ENCODE measurements around the gene SCAMP5. TPM values are rescaled to one million over a fixed set of nuclear protein-coding genes. Genes with fewer than 3 reads are reported as not detected.

Gene SCAMP5
- total RNA-seq, 1 donor from 2014 or later: 132 TPM

GRCh38 chr15:75029378-75030022, 34.1 kb downstream of the SCAMP5 start:
- H3K4me1 Mint-ChIP-seq (ENCODE audit: unreplicated experiment): peaks cover 76% of the 10 kb centered on the region
- H3K27me3 Mint-ChIP-seq (ENCODE audit: unreplicated experiment): peaks cover 12% of the 10 kb centered on the region
- peaks cover 12% of the 10 kb centered on the region for H3K36me3 Mint-ChIP-seq (ENCODE audit: low read depth, unreplicated experiment)
- TF ChIP-seq CTCF (IDR thresholded peaks at IDR 0.05; ENCODE audit: unreplicated experiment): peak; percentile 98
- H3K27ac Mint-ChIP-seq (ENCODE audit: unreplicated experiment): peak overlapping the region; percentile 94
- no peaks in the 10 kb centered on the region for H3K9me3 Mint-ChIP-seq (ENCODE audit: unreplicated experiment)
- H3K4me3 Mint-ChIP-seq (ENCODE audit: unreplicated experiment): peak overlapping the region; percentile 62
- DNase-seq (ENCODE audit: low spot score): peak; percentile 97

GRCh38 chr15:75030023-75030413, 34.7 kb downstream of the SCAMP5 start:
- no peaks in the 10 kb centered on the region for H3K9me3 Mint-ChIP-seq (ENCODE audit: unreplicated experiment)
- H3K36me3 Mint-ChIP-seq (ENCODE audit: low read depth, unreplicated experiment): peaks cover 12% of the 10 kb centered on the region
- H3K27me3 Mint-ChIP-seq (ENCODE audit: unreplicated experiment): peaks cover 11% of the 10 kb centered on the region
- DNase-seq (ENCODE audit: low spot score): no peak
- H3K4me1 Mint-ChIP-seq (ENCODE audit: unreplicated experiment): peaks cover 70% of the 10 kb centered on the region
- no peak overlapping the region for H3K4me3 Mint-ChIP-seq (ENCODE audit: unreplicated experiment)
- TF ChIP-seq CTCF (IDR thresholded peaks at IDR 0.05; ENCODE audit: unreplicated experiment): no peak
- peak overlapping the region; percentile 94 for H3K27ac Mint-ChIP-seq (ENCODE audit: unreplicated experiment)

GRCh38 chr15:75030424-75030823, 35.1 kb downstream of the SCAMP5 start:
- Mint-ChIP-seq H3K27me3 (ENCODE audit: unreplicated experiment) (peaks cover 8% of the 10 kb centered on the region), H3K4me3 (ENCODE audit: unreplicated experiment) (no peak overlapping the region), H3K9me3 (ENCODE audit: unreplicated experiment) (no peaks in the 10 kb centered on the region), H3K27ac (ENCODE audit: unreplicated experiment) (peak overlapping the region; percentile 94), H3K36me3 (ENCODE audit: low read depth, unreplicated experiment) (peaks cover 12% of the 10 kb centered on the region), H3K4me1 (ENCODE audit: unreplicated experiment) (peaks cover 66% of the 10 kb centered on the region)
- DNase-seq (ENCODE audit: low spot score): no peak
- TF ChIP-seq CTCF (IDR thresholded peaks at IDR 0.05; ENCODE audit: unreplicated experiment): no peak

- Mint-ChIP-seq H3K9me3 (ENCODE audit: unreplicated experiment) (no peaks in the 10 kb centered on the region), H3K27me3 (ENCODE audit: unreplicated experiment) (peaks cover 8% of the 10 kb centered on the region), H3K4me3 (ENCODE audit: unreplicated experiment) (no peak overlapping the region), H3K36me3 (ENCODE audit: low read depth, unreplicated experiment) (peaks cover 18% of the 10 kb centered on the region), H3K4me1 (ENCODE audit: unreplicated experiment) (peaks cover 57% of the 10 kb centered on the region), H3K27ac (ENCODE audit: unreplicated experiment) (peak overlapping the region; percentile 83)
- DNase-seq (ENCODE audit: low spot score): no peak
- no peak for TF ChIP-seq CTCF (IDR thresholded peaks at IDR 0.05; ENCODE audit: unreplicated experiment)
Observed at GRCh38 chr15:75031848-75032247, 36.5 kb downstream of the SCAMP5 start.

GRCh38 chr15:75032395-75032794, 37.0 kb downstream of the SCAMP5 start:
- peaks cover 22% of the 10 kb centered on the region for H3K36me3 Mint-ChIP-seq (ENCODE audit: low read depth, unreplicated experiment)
- peaks cover 54% of the 10 kb centered on the region for H3K4me1 Mint-ChIP-seq (ENCODE audit: unreplicated experiment)
- H3K27ac Mint-ChIP-seq (ENCODE audit: unreplicated experiment): no peak overlapping the region
- no peak for DNase-seq (ENCODE audit: low spot score)
- no peak overlapping the region for H3K4me3 Mint-ChIP-seq (ENCODE audit: unreplicated experiment)
- H3K9me3 Mint-ChIP-seq (ENCODE audit: unreplicated experiment): no peaks in the 10 kb centered on the region
- H3K27me3 Mint-ChIP-seq (ENCODE audit: unreplicated experiment): peaks cover 8% of the 10 kb centered on the region
- TF ChIP-seq CTCF (IDR thresholded peaks at IDR 0.05; ENCODE audit: unreplicated experiment): no peak

Measured in endothelial cell (in vitro differentiated cells).